ENCODE measurements around the gene ARAP1. TPM values are rescaled to one million over a fixed set of nuclear protein-coding genes. Genes with fewer than 3 reads are reported as not detected.

Gene ARAP1
- total RNA-seq, 1 experiment from 2014 or later, result 73.6 TPM

DNA sequence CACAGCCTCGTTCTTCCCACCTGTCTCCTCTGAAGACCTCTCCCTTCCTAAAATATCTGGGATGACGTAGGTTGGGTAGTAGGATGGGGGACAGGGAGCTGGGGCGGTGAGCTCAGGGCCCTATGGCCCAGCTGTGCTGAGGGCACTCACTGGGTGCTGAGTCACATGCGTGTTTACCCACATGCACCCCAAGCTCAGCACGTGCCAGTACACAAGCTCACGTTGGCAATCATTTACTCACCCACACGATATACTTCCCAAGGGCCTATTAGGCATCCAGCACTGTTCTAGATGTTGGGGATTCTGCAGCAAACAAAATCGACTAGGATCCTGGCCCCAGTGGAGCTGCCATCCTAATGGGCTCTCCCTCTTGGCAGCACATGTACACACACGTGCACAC lies 28.7 kb downstream of the ARAP1 start:
- no peaks in the 10 kb centered on the region for H3K9me3 ChIP-seq (ENCODE audit: control insufficient read depth, insufficient read depth, low read depth, low read length)
- no peak for DNase-seq (ENCODE audit: low read depth, low spot score)
- POLR2A ChIA-PET, result no interaction called here
- ATAC-seq, result no peak
- H3K27ac ChIP-seq (ENCODE audit: low read length), result no peak overlapping the region
- in situ Hi-C loops (cut with HindIII; ENCODE audit: low pct_unique_long_range_greater_than_20kb, low sequenced_read_pairs) (no loop called here), intact Hi-C loops (cut with micrococcal nuclease; ENCODE audit: unreplicated experiment) (no loop called here)
- no TSS peak for BruUV-seq (replicated peaks)
- no peaks in the 10 kb centered on the region for H3K36me3 ChIP-seq (ENCODE audit: control insufficient read depth, insufficient read depth, low read length)
- CTCF ChIA-PET, result interaction anchor here (0.6 kb wide), 2 partner anchors 45 to 89 kb away, joined by 3 to 6 read pairs; no protein-coding TSS in a partner anchor
- H3K4me1 ChIP-seq (ENCODE audit: control insufficient read depth, insufficient read depth, low read length), result peaks cover 19% of the 10 kb centered on the region
- TF ChIP-seq TCF7L2 (IDR thresholded peaks at IDR 0.05; ENCODE audit: low read depth, low read length), result no peak
- no peak for TF ChIP-seq CTCF (IDR thresholded peaks at IDR 0.05)
- no peak for TF ChIP-seq REST (IDR thresholded peaks at IDR 0.05; ENCODE audit: insufficient read depth in 1 of 2, low read depth in 2 of 2, low read length in 1 of 2)
- TF ChIP-seq SIN3A (IDR thresholded peaks at IDR 0.05; ENCODE audit: borderline replicate concordance, insufficient read depth, low read depth, low read length), result no peak
- TF ChIP-seq POLR2AphosphoS5 (IDR thresholded peaks at IDR 0.05; ENCODE audit: low read depth, low read length), result no peak
- H3K4me3 ChIP-seq (ENCODE audit: low read depth in 2 of 2, low read length in 2 of 2), result no peak overlapping the region
- no peaks in the 10 kb centered on the region for H3K27me3 ChIP-seq (ENCODE audit: control insufficient read depth, insufficient read depth, low read length)

- intact Hi-C loops (cut with micrococcal nuclease; ENCODE audit: unreplicated experiment) (no loop called here), in situ Hi-C loops (cut with HindIII; ENCODE audit: low pct_unique_long_range_greater_than_20kb, low sequenced_read_pairs) (no loop called here)
- no peak for TF ChIP-seq CTCF (IDR thresholded peaks at IDR 0.05)
- TF ChIP-seq REST (IDR thresholded peaks at IDR 0.05; ENCODE audit: insufficient read depth in 1 of 2, low read depth in 2 of 2, low read length in 1 of 2), result no peak
- no peak for TF ChIP-seq TCF7L2 (IDR thresholded peaks at IDR 0.05; ENCODE audit: low read depth, low read length)
- TF ChIP-seq POLR2AphosphoS5 (IDR thresholded peaks at IDR 0.05; ENCODE audit: low read depth, low read length), result peak; percentile 74
- TF ChIP-seq SIN3A (IDR thresholded peaks at IDR 0.05; ENCODE audit: borderline replicate concordance, insufficient read depth, low read depth, low read length), result 0 out of 2 replicates have a peak, but pooled peaks have one; percentile 10
- H3K4me1 ChIP-seq (ENCODE audit: control insufficient read depth, insufficient read depth, low read length), result peaks cover 19% of the 10 kb centered on the region
- peak overlapping the region; percentile 47 to 69 for H3K4me3 ChIP-seq (ENCODE audit: low read depth in 2 of 2, low read length in 2 of 2)
- no peaks in the 10 kb centered on the region for H3K27me3 ChIP-seq (ENCODE audit: control insufficient read depth, insufficient read depth, low read length)
- POLR2A ChIA-PET, result no interaction called here
- CTCF ChIA-PET, result interaction anchor here (1.1 to 1.2 kb wide), 2 partner anchors 37 to 72 kb away, joined by 3 to 4 read pairs; partner anchors contain the start of gene STARD10
- peak; percentile 96 for ATAC-seq
- H3K36me3 ChIP-seq (ENCODE audit: control insufficient read depth, insufficient read depth, low read length), result no peaks in the 10 kb centered on the region
- no TSS peak for BruUV-seq (replicated peaks)
- peak; percentile 25 for DNase-seq (ENCODE audit: low read depth, low spot score)
- peak overlapping the region; percentile 93 for H3K27ac ChIP-seq (ENCODE audit: low read length)
- H3K9me3 ChIP-seq (ENCODE audit: control insufficient read depth, insufficient read depth, low read depth, low read length), result no peaks in the 10 kb centered on the region
These were observed 30.0 kb downstream of the ARAP1 start for GRCh38 chr11:72722050-72722748.

All from Panc1 (cell line).